Liver (tissue), 9 donors: ENCODE data around the gene DPP6. TPM values are rescaled to one million over a fixed set of nuclear protein-coding genes. Genes with fewer than 3 reads are reported as not detected.

Source experiments
- DNase-seq: peaks from one replicate; pipeline ENCODE4 v3.0.0-alpha.2; 2017; ENCODE audit warnings: low spot score
- H3K27ac ChIP-seq, 2 donors: one replicate each; pipeline ENCODE4 v1.7.0; 2013; ENCODE audit warnings: inconsistent platforms in 2 of 2, low read length in 2 of 2, control low read depth in 1 of 2, low read depth in 1 of 2, mild to moderate bottlenecking in 1 of 2
- H3K27me3 ChIP-seq, 4 donors: one replicate each; pipeline versions ENCODE4 v1.6.1 to v1.7.0; 2013; ENCODE audit warnings: low read length in 3 of 4, inconsistent platforms in 1 of 4, mild to moderate bottlenecking in 1 of 4, moderate library complexity in 1 of 4; ENCODE audit not compliant: control insufficient read depth in 4 of 4, insufficient read depth in 4 of 4
- H3K36me3 ChIP-seq, 4 donors: one replicate each; pipeline versions ENCODE4 v1.6.1 to v1.7.0; 2013; ENCODE audit warnings: low read length in 3 of 4, mild to moderate bottlenecking in 3 of 4, low read depth in 1 of 4, moderate library complexity in 1 of 4; ENCODE audit not compliant: control insufficient read depth in 4 of 4, insufficient read depth in 3 of 4
- H3K4me1 ChIP-seq, 4 donors: one replicate each; pipeline versions ENCODE4 v1.6.1 to v1.7.0; 2013; ENCODE audit warnings: low read length in 3 of 4, mild to moderate bottlenecking in 3 of 4, moderate library complexity in 1 of 4; ENCODE audit not compliant: control insufficient read depth in 4 of 4, insufficient read depth in 4 of 4
- H3K4me3 ChIP-seq, 3 donors: one replicate each; pipeline versions ENCODE4 v1.6.1 to v1.7.0; 2013; ENCODE audit warnings: low read length in 3 of 3, control low read depth in 1 of 3, low read depth in 1 of 3, mild to moderate bottlenecking in 1 of 3
- H3K9ac ChIP-seq, 2 donors: one replicate each; pipeline ENCODE4 v1.7.0; 2013; ENCODE audit warnings: low read length in 2 of 2, mild to moderate bottlenecking in 2 of 2, moderate library complexity in 2 of 2, control low read depth in 1 of 2, low read depth in 1 of 2
- H3K9me3 ChIP-seq, 4 donors: one replicate each; pipeline versions ENCODE4 v1.6.1 to v1.7.0; 2013; ENCODE audit warnings: low read length in 3 of 4; ENCODE audit not compliant: control insufficient read depth in 4 of 4
- GABPA ChIP-seq, 2 donors: IDR thresholded peaks in 1 of 2; conservative IDR thresholded peaks in 1 of 2; 2 replicates each; pipeline ENCODE4 v1.6.1; 2016; ENCODE audit warnings: antibody characterized with exemption in 2 of 2, mild to moderate bottlenecking in 1 of 2, moderate library complexity in 1 of 2
- HNF4A ChIP-seq, 2 donors: conservative IDR thresholded peaks; 2 replicates each; pipeline ENCODE4 v1.6.1; 2016; ENCODE audit warnings: antibody characterized with exemption in 2 of 2, mild to moderate bottlenecking in 2 of 2
- HNF4G ChIP-seq: IDR thresholded peaks from 2 replicates; pipeline ENCODE4 v1.6.1; 2016; ENCODE audit warnings: antibody characterized with exemption
- RAD21 ChIP-seq, 2 donors: IDR thresholded peaks; 2 replicates each; pipeline ENCODE4 v1.6.1; 2016; ENCODE audit warnings: antibody characterized with exemption in 2 of 2, mild to moderate bottlenecking in 2 of 2
- RXRA ChIP-seq, 2 donors: IDR thresholded peaks; 2 replicates each; pipeline ENCODE4 v1.6.1; 2017 to 2018; ENCODE audit warnings: antibody characterized with exemption in 2 of 2, mild to moderate bottlenecking in 1 of 2
- SP1 ChIP-seq: IDR thresholded peaks from 2 replicates; pipeline ENCODE4 v1.6.1; 2018; ENCODE audit warnings: antibody characterized with exemption, mild to moderate bottlenecking
- TAF1 ChIP-seq: conservative IDR thresholded peaks from 2 replicates; pipeline ENCODE4 v1.6.1; 2016; ENCODE audit warnings: antibody characterized with exemption, mild to moderate bottlenecking
- YY1 ChIP-seq: IDR thresholded peaks from 2 replicates; pipeline ENCODE4 v1.6.1; 2016; ENCODE audit warnings: antibody characterized with exemption, mild to moderate bottlenecking
- WGBS: extraction: QIAGEN DNeasy Blood & Tissue Kit; methylation state at CpG from one replicate; pipeline ENCODE4 v1.1.7; 2013; 5-methylcytosine and 5-hydroxymethylcytosine counted together
- polyA plus RNA-seq, 2 donors: library from polyadenylated mRNA; stranded (reverse) in 1 of 2; unstranded in 1 of 2; fragments of 200-250 nt in 1 of 2; fragments of >200 nt in 1 of 2; fragmentation: Nextera tagmentation in 1 of 2; extraction: Ambion mirVana in 1 of 2; gene quantifications; one replicate each; pipeline versions ENCODE4 v1.2.1 to v1.2.3, GENCODE V29; 2013 to 2015
- total RNA-seq, 2 donors: library from RNA; depleted of rRNA; stranded (reverse); fragments of >200 nt; gene quantifications; one replicate each; pipeline ENCODE4 v1.2.3, GENCODE V29; 2014
- TF ChIP-seq, protein P1 (sequence below): fragments of 150-350 bp; IDR thresholded peaks from 2 replicates; pipeline ENCODE4 v1.5.1; 2017; ENCODE audit warnings: improper control_type of control experiment, low read depth, low read length; ENCODE audit not compliant: missing input control
- TF ChIP-seq, protein P2 (sequence below): IDR thresholded peaks from 2 replicates; pipeline ENCODE4 v1.6.1; 2016; ENCODE audit warnings: antibody characterized with exemption
- TF ChIP-seq, protein P3 (sequence below): IDR thresholded peaks from 2 replicates; pipeline ENCODE4 v1.6.1; 2016; ENCODE audit warnings: antibody characterized with exemption
- TF ChIP-seq, protein P4 (sequence below): IDR thresholded peaks from 2 replicates; pipeline ENCODE4 v1.6.1; 2016; ENCODE audit warnings: antibody characterized with exemption
- donor health status: healthy.
- donor health status: healthy.
- donor health status: healthy.
- donor health status: healthy.
- donor health status: healthy.

DPP6 gene
- total and polyA plus RNA-seq, 4 donors, result 0.01 TPM; not detected in 3

DNA sequence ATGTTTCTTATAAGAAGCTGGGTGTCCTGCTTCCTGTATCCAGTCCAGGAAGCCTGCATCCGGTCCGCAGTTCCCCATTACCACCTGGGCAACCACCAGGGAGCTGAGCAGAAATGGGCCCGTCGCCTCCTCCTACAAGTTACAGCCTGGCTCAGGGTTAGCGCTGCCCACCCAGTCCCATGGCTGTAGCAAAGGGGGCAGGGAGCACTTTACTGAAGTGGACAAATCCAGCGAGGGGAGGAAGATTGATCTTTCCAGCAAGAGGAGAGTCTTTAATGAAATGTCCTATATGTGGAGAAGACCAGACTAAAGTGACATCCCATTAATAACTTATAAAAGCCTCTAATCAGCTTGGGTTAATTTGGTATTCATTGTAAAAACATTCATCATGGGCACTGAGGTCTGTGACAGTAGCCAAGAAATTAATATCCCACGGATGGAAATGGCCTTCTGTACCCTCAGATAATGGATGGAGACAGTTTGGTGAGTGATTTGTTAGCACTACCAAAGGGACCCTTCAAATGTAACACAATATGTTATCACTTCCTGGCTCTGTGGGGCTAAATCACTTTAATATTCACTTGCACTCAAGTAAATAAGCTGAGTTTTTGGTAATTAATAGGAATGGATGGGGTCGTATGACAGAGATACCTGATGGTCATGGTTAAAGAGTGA, 627.3 kb downstream of the DPP6 start (continued):
- TF ChIP-seq, protein P1, sequence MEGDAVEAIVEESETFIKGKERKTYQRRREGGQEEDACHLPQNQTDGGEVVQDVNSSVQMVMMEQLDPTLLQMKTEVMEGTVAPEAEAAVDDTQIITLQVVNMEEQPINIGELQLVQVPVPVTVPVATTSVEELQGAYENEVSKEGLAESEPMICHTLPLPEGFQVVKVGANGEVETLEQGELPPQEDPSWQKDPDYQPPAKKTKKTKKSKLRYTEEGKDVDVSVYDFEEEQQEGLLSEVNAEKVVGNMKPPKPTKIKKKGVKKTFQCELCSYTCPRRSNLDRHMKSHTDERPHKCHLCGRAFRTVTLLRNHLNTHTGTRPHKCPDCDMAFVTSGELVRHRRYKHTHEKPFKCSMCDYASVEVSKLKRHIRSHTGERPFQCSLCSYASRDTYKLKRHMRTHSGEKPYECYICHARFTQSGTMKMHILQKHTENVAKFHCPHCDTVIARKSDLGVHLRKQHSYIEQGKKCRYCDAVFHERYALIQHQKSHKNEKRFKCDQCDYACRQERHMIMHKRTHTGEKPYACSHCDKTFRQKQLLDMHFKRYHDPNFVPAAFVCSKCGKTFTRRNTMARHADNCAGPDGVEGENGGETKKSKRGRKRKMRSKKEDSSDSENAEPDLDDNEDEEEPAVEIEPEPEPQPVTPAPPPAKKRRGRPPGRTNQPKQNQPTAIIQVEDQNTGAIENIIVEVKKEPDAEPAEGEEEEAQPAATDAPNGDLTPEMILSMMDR, result no peak

DNA sequence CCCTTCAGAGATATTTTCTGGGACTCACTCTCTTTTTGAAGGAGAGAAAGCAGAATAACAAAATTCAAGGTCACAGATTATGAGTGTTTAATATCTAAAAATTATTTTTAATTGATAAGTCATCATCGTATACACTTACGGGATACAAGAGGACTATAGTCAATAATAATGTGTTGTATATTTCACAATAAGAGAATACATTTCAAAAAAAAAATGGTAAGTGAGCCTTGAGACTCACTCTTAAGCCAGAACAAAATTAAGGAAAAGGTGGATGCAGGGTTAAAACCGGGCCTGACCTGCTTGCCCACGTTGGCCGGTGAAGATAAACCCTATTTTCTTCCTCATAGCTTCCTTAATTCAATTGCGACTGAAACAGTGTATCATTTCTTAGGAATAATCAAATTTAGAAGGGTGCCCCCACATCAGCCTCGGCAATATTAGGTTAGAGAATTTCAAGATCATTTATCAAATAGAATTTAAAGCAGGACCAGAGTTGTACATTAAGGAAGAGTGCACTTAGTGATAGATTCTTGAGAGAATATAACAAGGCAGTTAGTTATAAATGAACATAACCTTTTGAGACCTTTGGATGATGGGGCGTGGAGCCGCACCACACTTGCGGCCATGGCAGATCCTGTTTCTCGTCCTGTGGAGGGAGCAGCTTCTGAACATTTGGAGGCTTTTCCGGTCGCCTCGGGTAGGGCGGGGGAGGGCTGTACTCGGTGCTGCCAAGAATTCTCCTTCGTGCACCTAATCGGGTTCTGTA, 628.9 kb downstream of the DPP6 start:
- Histone ChIP-seq H3K36me3 (no peaks in the 10 kb centered on the region), H3K27ac (no peak overlapping the region), H3K9me3 (no peaks in the 10 kb centered on the region), H3K4me3 (no peak overlapping the region), H3K4me1 (no peaks in the 10 kb centered on the region), H3K27me3 (peaks cover 0 to 4% (median 0%) of the 10 kb centered on the region in 4 donors), H3K9ac (no peak overlapping the region)
- TF ChIP-seq, protein P2, sequence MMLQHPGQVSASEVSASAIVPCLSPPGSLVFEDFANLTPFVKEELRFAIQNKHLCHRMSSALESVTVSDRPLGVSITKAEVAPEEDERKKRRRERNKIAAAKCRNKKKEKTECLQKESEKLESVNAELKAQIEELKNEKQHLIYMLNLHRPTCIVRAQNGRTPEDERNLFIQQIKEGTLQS, result no peak
- TF ChIP-seq, protein P3, sequence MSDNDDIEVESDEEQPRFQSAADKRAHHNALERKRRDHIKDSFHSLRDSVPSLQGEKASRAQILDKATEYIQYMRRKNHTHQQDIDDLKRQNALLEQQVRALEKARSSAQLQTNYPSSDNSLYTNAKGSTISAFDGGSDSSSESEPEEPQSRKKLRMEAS, result no peak
- TF ChIP-seq, protein P1, result no peak
- TF ChIP-seq SP1 (no peak), HNF4A (conservative IDR thresholded peaks at IDR 0.05) (no peak), RAD21 (IDR thresholded peaks at IDR 0.05) (no peak), GABPA (IDR thresholded peaks at IDR 0.05 in 1 of 2, conservative IDR thresholded peaks at IDR 0.05 in 1 of 2) (no peak), TAF1 (no peak), YY1 (no peak), HNF4G (no peak)
- TF ChIP-seq, protein P4, sequence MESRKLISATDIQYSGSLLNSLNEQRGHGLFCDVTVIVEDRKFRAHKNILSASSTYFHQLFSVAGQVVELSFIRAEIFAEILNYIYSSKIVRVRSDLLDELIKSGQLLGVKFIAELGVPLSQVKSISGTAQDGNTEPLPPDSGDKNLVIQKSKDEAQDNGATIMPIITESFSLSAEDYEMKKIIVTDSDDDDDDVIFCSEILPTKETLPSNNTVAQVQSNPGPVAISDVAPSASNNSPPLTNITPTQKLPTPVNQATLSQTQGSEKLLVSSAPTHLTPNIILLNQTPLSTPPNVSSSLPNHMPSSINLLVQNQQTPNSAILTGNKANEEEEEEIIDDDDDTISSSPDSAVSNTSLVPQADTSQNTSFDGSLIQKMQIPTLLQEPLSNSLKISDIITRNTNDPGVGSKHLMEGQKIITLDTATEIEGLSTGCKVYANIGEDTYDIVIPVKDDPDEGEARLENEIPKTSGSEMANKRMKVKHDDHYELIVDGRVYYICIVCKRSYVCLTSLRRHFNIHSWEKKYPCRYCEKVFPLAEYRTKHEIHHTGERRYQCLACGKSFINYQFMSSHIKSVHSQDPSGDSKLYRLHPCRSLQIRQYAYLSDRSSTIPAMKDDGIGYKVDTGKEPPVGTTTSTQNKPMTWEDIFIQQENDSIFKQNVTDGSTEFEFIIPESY, result no peak
- DNase-seq, result no peak
- WGBS, result 80% methylated on average over 18 of the region's 18 CpGs

DNA sequence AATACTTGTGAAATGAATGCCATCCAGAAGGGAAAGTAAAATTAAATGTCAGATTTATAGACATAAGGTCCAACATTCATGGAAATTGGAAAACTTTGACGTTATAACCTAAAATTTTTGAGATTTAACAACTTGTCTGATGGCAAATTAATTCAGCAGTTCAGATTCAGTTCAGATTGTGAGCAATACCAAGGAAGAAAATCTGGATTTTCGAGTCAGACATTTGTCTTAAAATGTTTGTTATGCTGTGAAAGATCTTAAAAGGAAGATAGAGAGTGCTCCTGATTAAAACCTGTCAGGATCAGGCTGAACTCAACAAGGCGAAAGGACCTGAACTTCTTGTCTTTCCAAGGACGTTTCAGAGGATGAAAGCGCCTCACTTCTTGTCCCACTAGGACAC, 629.8 kb downstream of the DPP6 start:
- Histone ChIP-seq H3K9ac (no peak overlapping the region), H3K4me1 (no peaks in the 10 kb centered on the region), H3K36me3 (no peaks in the 10 kb centered on the region), H3K27me3 (peaks cover 0 to 4% (median 0%) of the 10 kb centered on the region in 4 donors), H3K4me3 (no peak overlapping the region), H3K27ac (no peak overlapping the region), H3K9me3 (no peaks in the 10 kb centered on the region)
- WGBS, result 66% methylated on average over 5 of the region's 5 CpGs
- no peak for TF ChIP-seq RXRA (IDR thresholded peaks at IDR 0.05)
- TF ChIP-seq, protein P3, result no peak
- DNase-seq, result no peak
